ENCODE measurements around the gene ADAMTS10. TPM values are rescaled to one million over a fixed set of nuclear protein-coding genes. Genes with fewer than 3 reads are reported as not detected.
A peak's percentile ranks its signal among the peaks of the same experiment; 100 is the strongest.

The ADAMTS10 gene
- total RNA-seq, 4 donors from 2014 or later, result 5.2 to 62.8 (median 20.7) TPM

DNA sequence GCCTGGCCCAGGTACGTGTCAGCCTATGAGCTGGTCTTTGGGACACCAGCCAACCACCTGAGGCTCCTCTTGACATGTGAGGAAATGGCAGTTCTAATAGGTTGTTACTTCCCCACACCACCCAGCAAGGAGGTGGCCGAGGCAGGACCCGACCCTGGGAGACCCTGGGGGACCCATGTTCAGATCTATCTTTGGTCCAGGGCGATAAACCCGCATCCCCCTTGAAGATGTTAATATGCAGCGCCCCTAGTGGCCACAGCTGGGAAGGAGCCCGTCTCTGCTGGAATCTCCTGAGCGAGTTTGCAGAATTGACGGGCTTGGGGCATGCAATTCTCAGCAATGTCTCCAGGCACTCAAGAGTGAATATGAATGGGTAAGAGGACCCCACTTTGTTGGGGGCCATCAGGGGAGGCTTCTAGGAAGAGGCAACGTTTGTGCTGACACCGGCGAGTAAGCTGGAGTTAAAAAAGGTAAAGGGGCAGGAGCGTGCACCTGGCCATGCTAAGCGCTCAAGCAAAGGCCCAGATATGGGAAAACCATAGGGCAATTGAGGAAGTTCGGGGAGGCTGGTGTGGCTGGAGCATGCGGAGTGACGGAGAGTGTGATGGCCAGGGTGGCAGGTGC, 31.8 kb downstream of the ADAMTS10 start:
- Histone ChIP-seq H3K27ac (no peak overlapping the region), H3K27me3 (peaks cover 16% of the 10 kb centered on the region), H3K36me3 (no peaks in the 10 kb centered on the region), H3K4me1 (peaks cover 0 to 18% (median 7%) of the 10 kb centered on the region in 4 donors), H3K9me3 (no peaks in the 10 kb centered on the region), H3K4me3 (no peak overlapping the region)
- 21% methylated on average over 3 to 17 of the region's 17 CpGs for WGBS, 2 donors (ENCODE audit: low coverage in 1 of 2)
- TF ChIP-seq EP300 (IDR thresholded peaks at IDR 0.05; ENCODE audit: low read depth) (no peak), POLR2AphosphoS5 (IDR thresholded peaks at IDR 0.05) (no peak), POLR2A (IDR thresholded peaks at IDR 0.05) (no peak)
- TF ChIP-seq, protein P1, sequence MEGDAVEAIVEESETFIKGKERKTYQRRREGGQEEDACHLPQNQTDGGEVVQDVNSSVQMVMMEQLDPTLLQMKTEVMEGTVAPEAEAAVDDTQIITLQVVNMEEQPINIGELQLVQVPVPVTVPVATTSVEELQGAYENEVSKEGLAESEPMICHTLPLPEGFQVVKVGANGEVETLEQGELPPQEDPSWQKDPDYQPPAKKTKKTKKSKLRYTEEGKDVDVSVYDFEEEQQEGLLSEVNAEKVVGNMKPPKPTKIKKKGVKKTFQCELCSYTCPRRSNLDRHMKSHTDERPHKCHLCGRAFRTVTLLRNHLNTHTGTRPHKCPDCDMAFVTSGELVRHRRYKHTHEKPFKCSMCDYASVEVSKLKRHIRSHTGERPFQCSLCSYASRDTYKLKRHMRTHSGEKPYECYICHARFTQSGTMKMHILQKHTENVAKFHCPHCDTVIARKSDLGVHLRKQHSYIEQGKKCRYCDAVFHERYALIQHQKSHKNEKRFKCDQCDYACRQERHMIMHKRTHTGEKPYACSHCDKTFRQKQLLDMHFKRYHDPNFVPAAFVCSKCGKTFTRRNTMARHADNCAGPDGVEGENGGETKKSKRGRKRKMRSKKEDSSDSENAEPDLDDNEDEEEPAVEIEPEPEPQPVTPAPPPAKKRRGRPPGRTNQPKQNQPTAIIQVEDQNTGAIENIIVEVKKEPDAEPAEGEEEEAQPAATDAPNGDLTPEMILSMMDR (IDR thresholded peaks at IDR 0.05), result peak; percentile 81 to 96 (median 93)
- in situ Hi-C loops (cut with MboI; ENCODE audit: low pct_ligation_motif_present in 1 of 4, low pct_unique_long_range_greater_than_20kb in 1 of 4, low sequenced_read_pairs in 3 of 4) (no loop called here), intact Hi-C loops (cut with DNase I; ENCODE audit: low total_unique reads) (loop anchor here (10.0 kb wide), 1 partner anchor 66 kb away; no protein-coding TSS in a partner anchor)
- DNase-seq, result peak; percentile 85

DNA sequence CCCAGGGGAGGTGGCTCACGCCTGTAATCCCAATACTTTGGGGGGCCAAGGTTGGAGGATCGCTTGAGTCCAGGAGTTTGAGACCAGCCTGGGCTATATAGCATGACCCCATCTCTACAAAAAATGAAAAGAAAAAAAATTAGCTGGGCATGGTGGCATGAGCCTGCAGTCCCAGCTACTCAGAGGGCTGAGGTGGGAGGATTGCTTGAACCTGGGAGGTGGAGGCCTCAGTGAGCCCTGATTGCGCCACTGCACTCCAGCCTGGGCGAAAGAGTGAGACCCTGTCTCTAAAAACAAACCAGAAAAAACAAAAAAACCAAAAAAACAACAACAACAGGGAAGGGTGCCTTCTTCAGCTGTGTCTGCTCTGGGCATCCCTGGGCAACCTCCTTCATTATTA, 32.8 kb downstream of the ADAMTS10 start:
- no peaks in the 10 kb centered on the region for H3K9me3 ChIP-seq
- no peaks in the 10 kb centered on the region for H3K36me3 ChIP-seq
- no peak for DNase-seq
- H3K4me3 ChIP-seq, result no peak overlapping the region
- WGBS, 2 donors (ENCODE audit: low coverage in 1 of 2), result 67% methylated on average over 4 of the region's 4 CpGs; no CpG with 5 or more reads in 1 of the 2 donors
- in situ Hi-C loops (cut with MboI; ENCODE audit: low pct_ligation_motif_present in 1 of 4, low pct_unique_long_range_greater_than_20kb in 1 of 4, low sequenced_read_pairs in 3 of 4) (no loop called here), intact Hi-C loops (cut with DNase I; ENCODE audit: low total_unique reads) (loop anchor here (10.0 kb wide), 1 partner anchor 67 kb away; no protein-coding TSS in a partner anchor)
- H3K27me3 ChIP-seq, result peaks cover 16% of the 10 kb centered on the region
- peaks cover 0 to 18% (median 7%) of the 10 kb centered on the region in 4 donors for H3K4me1 ChIP-seq
- TF ChIP-seq, protein P1 (IDR thresholded peaks at IDR 0.05), result no peak
- TF ChIP-seq POLR2A (IDR thresholded peaks at IDR 0.05) (no peak), EP300 (IDR thresholded peaks at IDR 0.05; ENCODE audit: low read depth) (no peak), POLR2AphosphoS5 (IDR thresholded peaks at IDR 0.05) (no peak)
- peak overlapping the region in 3 of 4 donors; percentile 47 to 71 (median 70) for H3K27ac ChIP-seq

DNA sequence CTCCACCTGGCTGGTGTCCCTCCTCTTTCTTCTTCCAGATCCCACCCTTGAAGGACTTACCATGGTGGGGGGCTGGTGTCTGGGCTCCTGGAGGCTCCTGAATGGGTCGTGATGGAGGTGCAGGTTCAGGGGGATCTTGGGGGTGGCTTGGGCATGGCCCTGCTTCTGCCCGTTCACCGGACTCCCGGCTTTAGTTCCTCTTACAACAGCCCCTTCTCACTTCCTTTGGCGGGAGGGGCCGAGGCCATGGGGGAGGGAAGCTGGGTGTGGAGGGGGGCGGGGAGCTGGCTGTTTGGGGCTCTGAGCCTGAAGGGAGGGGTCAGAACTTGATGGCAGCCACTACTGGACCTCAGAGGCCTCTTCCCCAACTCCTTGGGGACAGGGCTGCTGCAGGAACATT, 33.3 kb downstream of the ADAMTS10 start, which contains the start of gene MYO1F:
Gene MYO1F (minus strand): TSS at position 196 of the 400 bp plus-strand sequence. CDS start 133 bp downstream, at position 63.
- DNase-seq, result peak; percentile 66
- Histone ChIP-seq H3K4me3 (peak within 1 kb of the TSS; percentile 4 to 44 (median 16)), H3K4me1 (peaks cover 0 to 18% (median 7%) of the 10 kb centered on the region in 4 donors), H3K27ac (peak within 1 kb of the TSS; percentile 47 to 71 (median 58)), H3K9me3 (no peaks in the 10 kb centered on the region), H3K27me3 (peaks cover 16% of the 10 kb centered on the region), H3K36me3 (no peaks in the 10 kb centered on the region)
- TF ChIP-seq POLR2A (IDR thresholded peaks at IDR 0.05), result peak; percentile 15
- no peak for TF ChIP-seq EP300 (IDR thresholded peaks at IDR 0.05; ENCODE audit: low read depth)
- TF ChIP-seq POLR2AphosphoS5 (IDR thresholded peaks at IDR 0.05), result peak in 1 of 3 donors; percentile 27
- in situ Hi-C loops (cut with MboI; ENCODE audit: low pct_ligation_motif_present in 1 of 4, low pct_unique_long_range_greater_than_20kb in 1 of 4, low sequenced_read_pairs in 3 of 4), result no loop called here
- intact Hi-C loops (cut with DNase I; ENCODE audit: low total_unique reads), result loop anchor here (10.0 kb wide), 1 partner anchor 68 kb away; no protein-coding TSS in a partner anchor
- 20% methylated on average over 7 of the region's 7 CpGs; no CpG with 5 or more reads in 1 of the 2 donors for WGBS, 2 donors (ENCODE audit: low coverage in 1 of 2)

DNA sequence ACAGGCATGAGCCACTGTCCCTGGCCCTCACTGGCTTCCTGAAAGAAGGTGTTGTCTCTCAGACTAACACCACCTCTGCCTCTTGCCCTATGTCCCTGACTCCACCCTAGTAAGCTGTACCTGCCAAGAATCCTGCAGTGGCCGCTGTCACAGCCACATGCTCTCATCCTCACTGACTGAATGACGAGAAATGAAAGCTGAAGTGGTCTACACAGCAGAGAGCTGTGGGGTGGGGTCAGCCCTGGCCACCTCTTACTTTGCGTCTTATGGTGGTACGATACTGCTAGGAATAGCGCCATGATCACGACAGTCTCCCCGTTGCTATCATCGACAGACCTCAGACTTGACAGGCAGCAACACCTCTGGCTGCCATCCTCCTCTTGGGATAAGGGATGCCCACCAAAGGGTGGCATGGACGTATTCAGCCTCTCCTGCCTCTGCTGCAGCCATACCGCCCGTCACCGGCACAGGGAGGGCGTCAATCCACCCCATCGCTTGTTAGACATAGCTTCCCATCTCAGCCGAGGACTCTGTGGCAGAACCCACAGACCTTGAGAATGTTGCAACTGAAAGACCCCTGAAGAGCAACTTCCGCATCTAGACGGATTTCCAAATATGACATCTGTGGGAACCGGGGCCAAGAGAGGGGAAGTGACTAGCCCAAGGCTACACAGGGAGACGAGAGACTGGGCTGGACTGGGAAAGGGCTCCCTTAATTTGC, 34.1 kb downstream of the ADAMTS10 start:
- peak; percentile 36 for DNase-seq
- intact Hi-C loops (cut with DNase I; ENCODE audit: low total_unique reads) (loop anchor here (10.0 kb wide), 1 partner anchor 68 kb away; no protein-coding TSS in a partner anchor), in situ Hi-C loops (cut with MboI; ENCODE audit: low pct_ligation_motif_present in 1 of 4, low pct_unique_long_range_greater_than_20kb in 1 of 4, low sequenced_read_pairs in 3 of 4) (no loop called here)
- TF ChIP-seq EP300 (IDR thresholded peaks at IDR 0.05; ENCODE audit: low read depth) (no peak), POLR2A (IDR thresholded peaks at IDR 0.05) (no peak), POLR2AphosphoS5 (IDR thresholded peaks at IDR 0.05) (no peak)
- TF ChIP-seq, protein P1 (IDR thresholded peaks at IDR 0.05), result no peak
- H3K4me3 ChIP-seq, result peak overlapping the region in 3 of 4 donors; percentile 11 to 44 (median 22)
- H3K36me3 ChIP-seq, result no peaks in the 10 kb centered on the region
- no peaks in the 10 kb centered on the region for H3K9me3 ChIP-seq
- peaks cover 16% of the 10 kb centered on the region for H3K27me3 ChIP-seq
- WGBS, 2 donors (ENCODE audit: low coverage in 1 of 2), result 41% methylated on average over 19 of the region's 19 CpGs; no CpG with 5 or more reads in 1 of the 2 donors
- peak overlapping the region; percentile 47 to 71 (median 58) for H3K27ac ChIP-seq
- H3K4me1 ChIP-seq, result peaks cover 0 to 18% (median 7%) of the 10 kb centered on the region in 4 donors
